ENCODE measurements around the gene TSNAXIP1. TPM values are rescaled to one million over a fixed set of nuclear protein-coding genes. Genes with fewer than 3 reads are reported as not detected.

Gene TSNAXIP1
- total and polyA plus RNA-seq, 2 experiments from 2014 or later = 0.97 to 2.4 TPM

DNA sequence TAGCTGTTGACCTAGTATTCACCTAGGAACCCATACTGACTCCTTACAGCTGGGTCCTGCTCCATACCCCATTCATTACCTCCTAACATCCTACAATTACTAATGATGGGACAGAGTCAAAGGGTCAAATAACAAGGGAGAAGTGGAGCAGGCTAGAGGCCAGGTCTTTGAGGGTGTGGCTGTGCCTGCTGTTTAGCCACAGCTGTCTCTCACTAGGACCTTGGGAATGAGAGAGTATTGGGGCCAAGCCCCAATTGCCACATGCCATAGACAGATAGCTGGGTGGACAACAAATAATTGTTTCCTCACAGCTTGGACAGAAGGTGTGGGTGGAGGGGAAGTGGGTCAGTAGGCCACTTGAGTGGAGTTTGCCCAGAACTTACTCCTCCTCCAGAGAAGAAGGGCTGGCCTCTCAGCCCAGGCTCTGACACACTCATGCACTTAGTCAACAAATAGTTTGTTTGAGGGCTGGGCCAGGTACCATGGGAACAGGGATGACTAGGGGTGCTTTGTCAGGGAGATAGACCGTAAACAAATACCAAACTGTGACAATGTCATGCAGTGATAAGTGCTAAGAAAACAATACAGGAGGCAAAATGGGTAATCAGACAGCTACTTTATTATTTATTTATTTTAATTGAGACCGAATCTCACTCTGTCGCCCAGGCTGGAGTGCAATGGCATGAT lies 51.0 kb downstream of the TSNAXIP1 start:
- DNase-seq (ENCODE audit: low spot score) = peak; percentile 86
- Mint-ChIP-seq H3K9me3 (no peaks in the 10 kb centered on the region), H3K27ac (peak overlapping the region; percentile 69; the same call in 1 of the 2 replicates), H3K4me3 (peak overlapping the region; percentile 18; the same call in 2 of the 3 replicates), H3K4me1 (peaks cover 36% of the 10 kb centered on the region), H3K36me3 (ENCODE audit: low read depth) (peaks cover 33% of the 10 kb centered on the region), H3K27me3 (ENCODE audit: insufficient read depth, low read depth, poor library complexity) (peaks cover 4% of the 10 kb centered on the region)
- no peaks in the 10 kb centered on the region for H3K9me2 ChIP-seq (ENCODE audit: insufficient read depth)
- 0 out of 2 replicates have a peak, but pooled peaks cover 2% of the 10 kb centered on the region for H3K36me3 ChIP-seq (ENCODE audit: insufficient read depth)
- no peak for TF ChIP-seq STAT1 (IDR thresholded peaks at IDR 0.05; ENCODE audit: unreplicated experiment)
- no peak for TF ChIP-seq NANOG (IDR thresholded peaks at IDR 0.05; ENCODE audit: borderline replicate concordance)
- no peak for TF ChIP-seq CTCF (conservative IDR thresholded peaks at IDR 0.05; ENCODE audit: low read depth in 2 of 2)
- TF ChIP-seq REST (IDR thresholded peaks at IDR 0.05; ENCODE audit: unreplicated experiment) = no peak
- TF ChIP-seq EZH2phosphoT487 (IDR thresholded peaks at IDR 0.05; ENCODE audit: unreplicated experiment) = no peak
- TF ChIP-seq ZNF331 (CRISPR knock-in tag; IDR thresholded peaks at IDR 0.05; ENCODE audit: low read depth) = no peak
- TF ChIP-seq CREB1 (CRISPR knock-in tag; IDR thresholded peaks at IDR 0.05; ENCODE audit: low read depth) = no peak
- TF ChIP-seq JUNB (IDR thresholded peaks at IDR 0.05; ENCODE audit: unreplicated experiment) = no peak
- TF ChIP-seq ZNF462 (CRISPR knock-in tag; IDR thresholded peaks at IDR 0.05) = no peak
- TF ChIP-seq ZNF114 (CRISPR knock-in tag; IDR thresholded peaks at IDR 0.05) = no peak
- no peak for TF ChIP-seq EZH2 (IDR thresholded peaks at IDR 0.05; ENCODE audit: low read depth, unreplicated experiment)
- no peak for TF ChIP-seq ETS1 (IDR thresholded peaks at IDR 0.05)
- no peak for TF ChIP-seq POLR2AphosphoS5 (IDR thresholded peaks at IDR 0.05; ENCODE audit: low read depth)
- no peak overlapping the region for H2AFZ ChIP-seq
- no peaks in the 10 kb centered on the region for H3K27me3 ChIP-seq (ENCODE audit: insufficient read depth)
- peak; percentile 93 for ATAC-seq
- H3K4me2 ChIP-seq = 0 out of 2 replicates have a peak overlapping the region, but pooled peaks have one; percentile 23
- peaks cover 100% of the 10 kb centered on the region for H3K79me2 ChIP-seq (replicated peaks; ENCODE audit: insufficient read depth)
- H3K4me3 ChIP-seq = no peak overlapping the region
- H4K20me1 ChIP-seq (replicated peaks; ENCODE audit: insufficient read depth) = peaks cover 73% of the 10 kb centered on the region
- H3F3A ChIP-seq (replicated peaks; ENCODE audit: low read depth) = no peaks in the 10 kb centered on the region; the same call in 1 of the 2 replicates
- peak overlapping the region; percentile 75; the same call in 1 of the 2 replicates for H3K27ac ChIP-seq (ENCODE audit: low read depth)
- H3K4me1 ChIP-seq (ENCODE audit: insufficient read depth) = peaks cover 18% of the 10 kb centered on the region

Data from GM23338 (cell line).